HCT116 (cell line): ENCODE results near the gene JAG1. TPM values are rescaled to one million over a fixed set of nuclear protein-coding genes. Genes with fewer than 3 reads are reported as not detected.

Experiments
- ATAC-seq: fragments of 200-7000 bp; cut with Tn5 transposase; 2 replicates; pipeline ENCODE4 v1.9.1; 2020; ENCODE audit warnings: mild to moderate bottlenecking, moderate library complexity
- BruUV-seq: library from RNA; stranded (reverse); fragments of 400-500 nt; replicated peaks from 2 replicates; lab custom pipeline; 2021; lab: Mats Ljungman, UMichigan
- CTCF ChIA-PET: fragments of 300-600 bp; sonication (Branson Sonifier 250); formaldehyde crosslinking; loops from one replicate; lab custom pipeline; 2021; ENCODE audit warnings: antibody characterized with exemption; lab: Charles Lee
- POLR2A ChIA-PET: fragments of 300-600, 350-600 bp; sonication (Branson Sonifier 250); formaldehyde crosslinking; loops from one replicate; lab custom pipeline; 2021; ENCODE audit warnings: antibody characterized with exemption; lab: Charles Lee
- RAD21 ChIA-PET, 2 experiments: fragments of 300-600 bp; sonication (Branson Sonifier 250); formaldehyde crosslinking; loops; one replicate each; lab custom pipeline; 2023; ENCODE audit warnings: low total read pairs in 2 of 2; ENCODE audit not compliant: uncharacterized antibody in 2 of 2, unreplicated experiment in 2 of 2, low non-redundant PET in 1 of 2; lab: Charles Lee
- DNase-seq: peaks from one replicate; pipeline ENCODE4 v3.0.0-alpha.2; 2010; ENCODE audit warnings: low read depth, low spot score
- H2AFZ ChIP-seq: fragments of 200-600 bp; shearing (Covaris generic), sonication (generic); 2 replicates; pipeline ENCODE4 v1.6.1; 2017; ENCODE audit warnings: low read depth, mixed run types, mixed read lengths, antibody characterized with exemption, low read length; ENCODE audit not compliant: poor library complexity, severe bottlenecking
- H3K27ac ChIP-seq: 2 replicates; pipeline ENCODE4 v1.5.1; 2012; ENCODE audit warnings: low read depth, low read length
- H3K27me3 ChIP-seq: fragments of 200-600 bp; sonication (generic); 2 replicates; pipeline ENCODE4 v1.6.1; 2016; ENCODE audit warnings: mixed run types, low read length, mixed read lengths; ENCODE audit not compliant: insufficient read depth
- H3K36me3 ChIP-seq, 2 experiments: fragments of 200-500 bp in 1 of 2; fragments of 200-600 bp in 1 of 2; sonication (Bioruptor generic) in 1 of 2; sonication (generic) in 1 of 2; 2 replicates each; pipeline versions ENCODE4 v1.5.1 to v1.6.1; 2014 to 2016; ENCODE audit warnings: low read length in 2 of 2, inconsistent platforms in 1 of 2, mixed read lengths in 1 of 2, mixed run types in 1 of 2; ENCODE audit not compliant: insufficient read depth in 2 of 2, control insufficient read depth in 1 of 2
- H3K4me1 ChIP-seq, 2 experiments: fragments of 200-600 bp in 1 of 2; sonication (generic) in 1 of 2; 2 replicates each; pipeline versions ENCODE4 v1.5.1 to v1.6.1; 2012 to 2017; ENCODE audit warnings: low read length in 2 of 2, inconsistent platforms in 1 of 2, mild to moderate bottlenecking in 1 of 2, mixed read lengths in 1 of 2, mixed run types in 1 of 2, moderate library complexity in 1 of 2; ENCODE audit not compliant: insufficient read depth in 2 of 2, control insufficient read depth in 1 of 2
- H3K4me2 ChIP-seq: fragments of 200-600 bp; sonication (generic); 2 replicates; pipeline ENCODE4 v1.6.1; 2017; ENCODE audit warnings: mixed run types, low read length, mixed read lengths
- H3K4me3 ChIP-seq, 2 experiments: fragments of 200-600 bp in 1 of 2; sonication (generic) in 1 of 2; replicated peaks in 1 of 2; 2 replicates each; pipeline ENCODE4 v1.5.1; 2011 to 2016; ENCODE audit warnings: low read length in 2 of 2, control low read depth in 1 of 2, low read depth in 1 of 2, mild to moderate bottlenecking in 1 of 2, mixed read lengths in 1 of 2, mixed run types in 1 of 2
- H3K79me2 ChIP-seq: fragments of 200-600 bp; sonication (generic); 2 replicates; pipeline ENCODE4 v1.6.1; 2017; ENCODE audit warnings: mild to moderate bottlenecking, mixed run types, low read length, moderate library complexity, mixed read lengths; ENCODE audit not compliant: insufficient read depth
- H3K9ac ChIP-seq: fragments of 200-600 bp; sonication (generic); 2 replicates; pipeline ENCODE4 v1.6.1; 2016; ENCODE audit warnings: low read length, mixed read lengths
- H3K9me2 ChIP-seq: fragments of 200-600 bp; sonication (generic), shearing (Covaris generic); 2 replicates; pipeline ENCODE4 v1.6.1; 2017; ENCODE audit warnings: mixed run types, mild to moderate bottlenecking, moderate library complexity; ENCODE audit not compliant: insufficient read depth
- H3K9me3 ChIP-seq, 2 experiments: fragments of 200-500 bp in 1 of 2; fragments of 200-600 bp in 1 of 2; sonication (Bioruptor generic) in 1 of 2; sonication (generic) in 1 of 2; 2 replicates each; pipeline ENCODE4 v1.6.1; 2014 to 2017; ENCODE audit warnings: low read length in 2 of 2, mixed read lengths in 2 of 2, inconsistent platforms in 1 of 2, low read depth in 1 of 2, mild to moderate bottlenecking in 1 of 2, mixed run types in 1 of 2, moderate library complexity in 1 of 2; ENCODE audit not compliant: control insufficient read depth in 1 of 2, insufficient read depth in 1 of 2
- H4K20me1 ChIP-seq: fragments of 200-600 bp; sonication (generic), shearing (Covaris generic); 2 replicates; pipeline ENCODE4 v1.6.1; 2017; ENCODE audit warnings: mixed run types, mild to moderate bottlenecking, moderate library complexity; ENCODE audit not compliant: insufficient read depth
- ATF3 ChIP-seq: IDR thresholded peaks from 2 replicates; pipeline ENCODE4 v1.6.1; 2012
- CEBPB ChIP-seq: IDR thresholded peaks from 2 replicates; pipeline ENCODE4 v1.6.1; 2012; ENCODE audit warnings: low read depth
- EGR1 ChIP-seq: IDR thresholded peaks from 2 replicates; pipeline ENCODE4 v1.6.1; 2012; ENCODE audit warnings: low read depth
- ELF1 ChIP-seq: IDR thresholded peaks from 2 replicates; pipeline ENCODE4 v1.6.1; 2012; ENCODE audit warnings: low read depth, borderline replicate concordance
- EZH2 ChIP-seq: fragments of 200-600 bp; sonication (generic); IDR thresholded peaks from 2 replicates; pipeline ENCODE4 v1.6.1; 2017; ENCODE audit warnings: antibody characterized with exemption, mixed run types
- EZH2phosphoT487 ChIP-seq: fragments of 200-600 bp; IDR thresholded peaks from 2 replicates; pipeline ENCODE4 v1.6.1; 2018; ENCODE audit warnings: antibody characterized with exemption, borderline replicate concordance
- FOSL1 ChIP-seq: IDR thresholded peaks from 2 replicates; pipeline ENCODE4 v1.6.1; 2012; ENCODE audit warnings: low read depth
- JUND ChIP-seq: IDR thresholded peaks from 2 replicates; pipeline ENCODE4 v1.6.1; 2012
- POLR2A ChIP-seq: IDR thresholded peaks from 2 replicates; pipeline ENCODE4 v1.7.0; 2011; ENCODE audit warnings: borderline replicate concordance; ENCODE audit not compliant: insufficient read depth, insufficient read length; ENCODE audit errors: extremely low read depth
- POLR2AphosphoS5 ChIP-seq: IDR thresholded peaks from 2 replicates; pipeline ENCODE4 v1.6.1; 2011; ENCODE audit warnings: mild to moderate bottlenecking, low read depth, low read length, moderate library complexity
- SIN3A ChIP-seq: IDR thresholded peaks from 2 replicates; pipeline ENCODE4 v1.6.1; 2012; ENCODE audit warnings: low read depth
- SRF ChIP-seq: IDR thresholded peaks from 2 replicates; pipeline ENCODE4 v1.6.1; 2012; ENCODE audit warnings: low read depth
- TCF7L2 ChIP-seq: IDR thresholded peaks from 2 replicates; pipeline ENCODE4 v1.7.0; 2011; ENCODE audit warnings: borderline replicate concordance, inconsistent platforms; ENCODE audit not compliant: insufficient read depth, insufficient read length; ENCODE audit errors: extremely low read depth
- ZFX ChIP-seq: fragments of 450-650 bp; IDR thresholded peaks from 2 replicates; pipeline ENCODE4 v1.6.1; 2017
- ZNF274 ChIP-seq: fragments of 200-500 bp; sonication (Bioruptor generic); IDR thresholded peaks from 2 replicates; pipeline ENCODE4 v1.6.1; 2014; ENCODE audit warnings: mild to moderate bottlenecking, low read depth, low read length, inconsistent platforms
- intact Hi-C: fragments of 100-400 bp; cut with micrococcal nuclease; formaldehyde crosslinking; loops from 2 replicates; pipeline ENCODE4 v1.10.0; 2022
- total RNA-seq: library from RNA; stranded (reverse); gene quantifications from one replicate; pipeline ENCODE4 v1.2.1, GENCODE V29; 2021; ENCODE audit not compliant: unreplicated experiment

Gene JAG1
- total RNA-seq, 1 experiment from 2014 or later = 31.9 TPM

- no peaks in the 10 kb centered on the region for H3K79me2 ChIP-seq
These were observed 33.9 kb downstream of the JAG1 start for GRCh38 chr20:10639737-10640556.

More at GRCh38 chr20:10639737-10640556, 33.9 kb downstream of the JAG1 start:
- H3K9me2 ChIP-seq = no peaks in the 10 kb centered on the region
- no peak for TF ChIP-seq POLR2AphosphoS5
- no peak for TF ChIP-seq EGR1
- TF ChIP-seq CEBPB = no peak
- no peak for TF ChIP-seq ELF1
- TF ChIP-seq ATF3 = no peak
- TF ChIP-seq SRF = no peak
- no peak for TF ChIP-seq EZH2
- TF ChIP-seq TCF7L2 = no peak
- no peak for TF ChIP-seq POLR2A
- no peak for TF ChIP-seq ZFX
- TF ChIP-seq JUND = no peak
- no peak for TF ChIP-seq ZNF274
- TF ChIP-seq EZH2phosphoT487 = no peak
- TF ChIP-seq FOSL1 = no peak
- TF ChIP-seq SIN3A = no peak
- TF ChIP-seq, all 23 proteins: peak for 0
- Histone ChIP-seq H2AFZ (no peak overlapping the region), H3K4me1 (no peaks in the 10 kb centered on the region), H3K4me2 (no peak overlapping the region), H3K27me3 (no peaks in the 10 kb centered on the region), H3K9ac (no peak overlapping the region), H3K27ac (no peak overlapping the region), H3K36me3 (peaks cover 29 to 59% of the 10 kb centered on the region in 2 experiments; a peak in 3 of 4 replicates), H3K4me3 (no peak overlapping the region), H4K20me1 (no peaks in the 10 kb centered on the region), H3K9me3 (no peaks in the 10 kb centered on the region)
- no TSS peak for BruUV-seq
- RAD21 ChIA-PET = no interaction called here
- intact Hi-C loops = loop anchor here (10.0 kb wide), 1 partner anchor 85 kb away; no protein-coding TSS in a partner anchor
- no peak for ATAC-seq
- CTCF ChIA-PET = no interaction called here
- DNase-seq = no peak
- POLR2A ChIA-PET = interaction anchor here (1.4 kb wide), 1 partner anchor 9 kb away, joined by 4 read pairs; no protein-coding TSS in a partner anchor
